Nephron progenitor cell (in vitro differentiated cells): ENCODE results near the gene PERM1.

Source experiments
- DNase-seq: peaks from one replicate; pipeline ENCODE4 v3.0.0; 2021
- H3K27ac Mint-ChIP-seq: 2 replicates; pipeline ENCODE4 v1.8.0; 2021; ENCODE audit warnings: mild to moderate bottlenecking, moderate library complexity, mixed read lengths
- H3K27me3 Mint-ChIP-seq: 2 replicates; pipeline ENCODE4 v1.8.0; 2021; ENCODE audit warnings: mild to moderate bottlenecking, low read depth, mixed read lengths; ENCODE audit not compliant: poor library complexity
- H3K36me3 Mint-ChIP-seq: 2 replicates; pipeline ENCODE4 v1.8.0; 2021; ENCODE audit warnings: low read depth, mixed read lengths
- H3K4me1 Mint-ChIP-seq: 2 replicates; pipeline ENCODE4 v1.8.0; 2021; ENCODE audit warnings: mixed read lengths
- H3K4me3 Mint-ChIP-seq: 2 replicates; pipeline ENCODE4 v1.8.0; 2021; ENCODE audit warnings: mild to moderate bottlenecking, moderate library complexity, mixed read lengths
- H3K9me3 Mint-ChIP-seq: 2 replicates; pipeline ENCODE4 v1.8.0; 2021; ENCODE audit warnings: mild to moderate bottlenecking, moderate library complexity, mixed read lengths
- TF ChIP-seq, protein P1 (sequence below): fragments of 200-600 bp; sonication (generic); IDR thresholded peaks from 2 replicates; pipeline ENCODE4 v1.5.0; 2021; ENCODE audit warnings: antibody characterized with exemption

The PERM1 gene

DNA sequence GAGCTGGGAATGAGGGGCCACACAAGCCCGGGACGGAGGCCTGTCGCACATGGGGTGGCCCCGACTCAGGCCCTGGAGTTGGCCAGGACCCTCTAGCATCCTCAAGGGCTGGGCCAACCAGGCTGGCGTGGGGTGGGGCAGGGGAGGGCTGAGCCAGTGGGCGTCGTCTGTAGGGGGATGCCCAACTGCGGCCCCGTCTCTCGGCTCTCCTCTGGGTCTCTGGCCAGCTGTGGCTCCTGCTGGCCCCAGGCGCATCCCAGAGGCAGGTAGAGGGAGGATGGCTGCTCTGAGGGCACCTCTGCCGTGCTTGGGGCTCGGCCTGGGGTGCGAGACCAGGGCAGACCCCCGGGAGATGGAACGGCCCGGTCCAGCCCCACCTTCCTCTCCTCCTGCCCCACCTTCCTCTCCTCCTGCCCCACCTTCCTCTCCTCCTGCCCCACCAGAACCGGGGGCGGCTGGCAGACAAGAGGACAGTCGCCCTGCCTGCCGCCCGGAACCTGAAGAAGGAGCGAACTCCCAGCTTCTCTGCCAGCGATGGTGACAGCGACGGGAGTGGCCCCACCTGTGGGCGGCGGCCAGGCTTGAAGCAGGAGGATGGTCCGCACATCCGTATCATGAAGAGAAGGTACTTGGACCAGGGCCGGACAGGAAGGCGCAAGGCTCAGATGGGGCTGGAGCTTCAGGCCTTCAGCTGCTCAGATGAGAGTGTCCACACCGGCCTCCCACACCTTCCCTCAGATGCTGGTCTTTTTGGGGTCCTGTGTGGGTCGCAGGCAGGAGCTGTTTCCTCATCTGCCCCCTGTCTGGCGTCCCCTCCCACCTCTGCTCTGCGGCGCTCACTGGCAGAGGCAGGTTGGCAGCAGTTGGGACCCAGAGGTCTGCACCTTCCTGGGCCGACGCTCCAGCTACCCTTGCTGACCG is 51.9 kb downstream of the PERM1 start:
- TF ChIP-seq, protein P1, sequence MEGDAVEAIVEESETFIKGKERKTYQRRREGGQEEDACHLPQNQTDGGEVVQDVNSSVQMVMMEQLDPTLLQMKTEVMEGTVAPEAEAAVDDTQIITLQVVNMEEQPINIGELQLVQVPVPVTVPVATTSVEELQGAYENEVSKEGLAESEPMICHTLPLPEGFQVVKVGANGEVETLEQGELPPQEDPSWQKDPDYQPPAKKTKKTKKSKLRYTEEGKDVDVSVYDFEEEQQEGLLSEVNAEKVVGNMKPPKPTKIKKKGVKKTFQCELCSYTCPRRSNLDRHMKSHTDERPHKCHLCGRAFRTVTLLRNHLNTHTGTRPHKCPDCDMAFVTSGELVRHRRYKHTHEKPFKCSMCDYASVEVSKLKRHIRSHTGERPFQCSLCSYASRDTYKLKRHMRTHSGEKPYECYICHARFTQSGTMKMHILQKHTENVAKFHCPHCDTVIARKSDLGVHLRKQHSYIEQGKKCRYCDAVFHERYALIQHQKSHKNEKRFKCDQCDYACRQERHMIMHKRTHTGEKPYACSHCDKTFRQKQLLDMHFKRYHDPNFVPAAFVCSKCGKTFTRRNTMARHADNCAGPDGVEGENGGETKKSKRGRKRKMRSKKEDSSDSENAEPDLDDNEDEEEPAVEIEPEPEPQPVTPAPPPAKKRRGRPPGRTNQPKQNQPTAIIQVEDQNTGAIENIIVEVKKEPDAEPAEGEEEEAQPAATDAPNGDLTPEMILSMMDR, result no peak
- H3K4me3 Mint-ChIP-seq, result no peak overlapping the region
- H3K36me3 Mint-ChIP-seq, result peaks cover 29% of the 10 kb centered on the region
- DNase-seq, result no peak
- no peak overlapping the region for H3K27ac Mint-ChIP-seq
- no peaks in the 10 kb centered on the region for H3K9me3 Mint-ChIP-seq
- H3K27me3 Mint-ChIP-seq, result peaks cover 82% of the 10 kb centered on the region
- H3K4me1 Mint-ChIP-seq, result peaks cover 51% of the 10 kb centered on the region

DNA sequence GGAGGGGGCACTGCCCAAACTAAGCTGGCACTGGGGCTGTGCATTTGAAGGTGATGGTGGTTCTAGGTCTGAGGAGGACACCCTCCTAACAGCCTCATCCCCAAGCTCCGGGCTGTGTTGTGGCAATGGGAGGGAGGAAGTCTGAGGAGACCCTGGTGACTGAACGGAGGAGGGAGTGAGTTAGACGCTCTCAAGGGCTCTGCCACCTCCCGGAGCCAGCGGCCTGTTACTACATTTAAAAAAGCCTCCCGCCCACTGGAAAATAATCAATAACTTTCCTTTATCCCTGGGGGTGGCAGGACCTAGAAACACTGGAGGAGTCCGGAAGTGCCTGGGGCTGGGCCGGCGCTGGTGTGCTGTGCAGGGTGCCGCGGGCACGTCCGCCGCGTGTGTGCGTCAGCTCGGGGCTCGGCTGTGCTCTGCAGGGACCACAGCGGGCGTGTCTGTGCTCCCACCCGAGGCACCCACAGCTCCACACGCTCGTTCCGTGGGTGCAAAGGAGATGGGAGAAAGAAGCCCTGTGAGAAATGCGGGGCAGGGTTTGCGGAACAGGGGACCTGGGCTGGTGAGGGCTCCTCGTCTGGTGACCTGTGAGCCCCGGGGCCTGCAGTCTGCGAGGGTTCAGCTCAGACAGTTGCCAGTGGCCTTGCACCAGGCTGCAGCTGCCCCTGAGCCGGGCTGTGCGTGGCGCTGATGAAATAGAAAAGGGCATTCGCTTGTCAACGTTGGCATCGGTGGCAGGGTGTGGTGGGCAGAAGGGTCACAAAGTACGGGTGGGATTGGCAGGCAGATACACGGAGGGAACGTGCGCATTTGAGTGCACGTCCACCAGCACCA is 52.9 kb downstream of the PERM1 start:
- DNase-seq, result no peak
- Mint-ChIP-seq H3K4me3 (no peak overlapping the region), H3K9me3 (no peaks in the 10 kb centered on the region), H3K36me3 (peaks cover 29% of the 10 kb centered on the region), H3K27me3 (peaks cover 79% of the 10 kb centered on the region), H3K4me1 (peaks cover 47% of the 10 kb centered on the region), H3K27ac (no peak overlapping the region)
- TF ChIP-seq, protein P1, result no peak

DNA sequence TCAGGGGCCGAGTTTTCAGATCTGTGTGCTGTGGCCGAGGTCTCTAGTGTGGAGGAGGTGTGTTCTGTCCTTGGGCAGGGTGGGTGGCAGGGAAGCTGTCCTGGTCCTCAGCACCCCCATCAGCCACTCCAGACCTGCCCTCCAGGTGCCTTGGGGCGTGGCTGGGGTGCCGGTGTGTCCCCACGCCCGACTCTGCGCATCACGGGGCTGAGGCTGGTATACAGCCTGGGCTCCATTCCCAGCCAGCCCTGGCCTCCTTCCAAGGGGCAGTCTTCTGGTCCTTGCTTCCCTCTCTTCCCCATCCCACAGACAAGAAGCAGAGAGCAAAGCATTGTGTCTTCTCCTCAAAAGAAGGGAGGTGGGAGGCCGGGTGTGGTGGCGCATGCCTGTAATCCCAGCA is 54.1 kb downstream of the PERM1 start:
- H3K4me1 Mint-ChIP-seq, result peaks cover 45% of the 10 kb centered on the region
- DNase-seq, result no peak
- H3K4me3 Mint-ChIP-seq, result no peak overlapping the region
- peaks cover 76% of the 10 kb centered on the region for H3K27me3 Mint-ChIP-seq
- H3K27ac Mint-ChIP-seq, result no peak overlapping the region
- no peaks in the 10 kb centered on the region for H3K9me3 Mint-ChIP-seq
- H3K36me3 Mint-ChIP-seq, result peaks cover 29% of the 10 kb centered on the region
- TF ChIP-seq, protein P1, result no peak

DNA sequence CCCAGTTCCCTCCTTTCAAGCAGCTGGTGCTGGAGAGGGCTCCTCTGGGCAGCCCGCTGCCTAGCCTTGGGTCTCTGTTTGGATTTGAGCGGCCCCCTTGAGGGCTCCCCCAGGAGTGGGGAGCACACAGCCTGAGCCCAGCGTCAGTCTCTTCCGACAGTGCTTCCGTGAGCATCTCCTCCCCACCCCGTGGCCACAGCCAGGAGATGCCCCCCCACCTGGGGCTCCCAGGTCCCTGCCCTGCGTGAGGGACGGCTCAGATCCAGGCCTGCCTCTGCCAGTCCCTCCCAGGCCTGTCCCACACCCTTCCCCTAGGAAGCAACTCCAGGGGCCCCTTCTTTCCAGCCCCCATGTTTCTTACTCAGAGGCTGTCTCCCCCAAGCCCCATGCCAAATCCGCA is 54.7 kb downstream of the PERM1 start:
- Mint-ChIP-seq H3K36me3 (peaks cover 27% of the 10 kb centered on the region), H3K27ac (no peak overlapping the region), H3K9me3 (no peaks in the 10 kb centered on the region), H3K4me1 (peaks cover 45% of the 10 kb centered on the region), H3K27me3 (peaks cover 75% of the 10 kb centered on the region), H3K4me3 (no peak overlapping the region)
- TF ChIP-seq, protein P1, result no peak
- DNase-seq, result no peak

DNA sequence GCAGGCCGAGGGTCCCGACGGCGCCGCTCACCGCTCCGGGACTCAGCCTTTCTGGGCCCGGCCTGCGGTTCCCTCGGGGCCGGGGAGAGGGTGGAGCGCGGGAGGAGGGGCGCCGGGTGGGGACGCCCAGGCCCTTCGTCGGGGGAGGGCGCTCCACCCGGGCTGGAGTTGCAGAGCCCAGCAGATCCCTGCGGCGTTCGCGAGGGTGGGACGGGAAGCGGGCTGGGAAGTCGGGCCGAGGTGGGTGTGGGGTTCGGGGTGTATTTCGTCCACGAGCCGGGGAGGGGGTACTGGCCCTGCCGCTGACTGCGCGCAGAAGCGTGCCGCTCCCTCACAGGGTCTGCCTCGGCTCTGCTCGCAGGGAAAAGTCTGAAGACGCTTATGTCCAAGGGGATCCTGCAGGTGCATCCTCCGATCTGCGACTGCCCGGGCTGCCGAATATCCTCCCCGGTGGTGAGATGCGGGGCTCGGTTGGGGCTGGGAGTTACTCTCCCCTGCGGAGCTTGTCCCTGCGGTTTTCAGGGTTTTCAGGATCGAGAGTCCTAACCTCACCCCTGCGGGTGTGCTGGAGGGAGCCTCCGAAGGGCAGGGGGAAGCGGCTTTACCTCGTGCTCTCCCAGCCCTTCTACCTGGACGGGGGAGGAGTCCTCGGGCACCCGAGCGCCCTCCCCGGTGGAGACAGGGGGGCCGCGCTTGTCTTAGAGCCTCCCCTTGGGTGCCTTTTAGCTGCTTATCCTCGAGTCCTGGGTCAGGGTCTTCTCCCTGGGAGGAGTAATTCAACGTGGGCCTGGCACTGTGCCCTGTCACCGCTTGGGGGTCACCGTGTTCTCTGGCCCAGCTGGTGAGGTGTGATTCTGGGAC is 56.1 kb downstream of the PERM1 start:
- H3K36me3 Mint-ChIP-seq, result peaks cover 20% of the 10 kb centered on the region
- no peak overlapping the region for H3K27ac Mint-ChIP-seq
- peaks cover 72% of the 10 kb centered on the region for H3K27me3 Mint-ChIP-seq
- H3K4me3 Mint-ChIP-seq, result peak overlapping the region; percentile 77
- H3K4me1 Mint-ChIP-seq, result peaks cover 45% of the 10 kb centered on the region
- peak; percentile 66 for DNase-seq
- no peaks in the 10 kb centered on the region for H3K9me3 Mint-ChIP-seq
- TF ChIP-seq, protein P1, result no peak
